ENCODE data around the gene NUDT5. TPM values are rescaled to one million over a fixed set of nuclear protein-coding genes. Genes with fewer than 3 reads are reported as not detected.

NUDT5 gene
- total RNA-seq, 2 donors from 2014 or later, result 41.4 to 89.0 TPM

- no peaks in the 10 kb centered on the region for H3K27me3 ChIP-seq
- no peaks in the 10 kb centered on the region for H3K4me1 ChIP-seq
- intact Hi-C loops (cut with DNase I), result no loop called here
- no peak overlapping the region for H3K9ac ChIP-seq (ENCODE audit: low read depth in 2 of 2, low read length in 2 of 2)
- no peak for TF ChIP-seq CTCF (IDR thresholded peaks at IDR 0.05)
- H3K9me3 ChIP-seq, result no peaks in the 10 kb centered on the region
- no peak overlapping the region for H3K27ac ChIP-seq
- H3K4me3 ChIP-seq, result no peak overlapping the region
- no peak for DNase-seq
- H3K36me3 ChIP-seq, result peaks cover 5% of the 10 kb centered on the region
Measured at GRCh38 chr10:12135631-12136030, 60.1 kb downstream of the NUDT5 start.

- Histone ChIP-seq H3K36me3 (no peaks in the 10 kb centered on the region), H3K27ac (no peak overlapping the region), H3K4me1 (no peaks in the 10 kb centered on the region), H3K27me3 (no peaks in the 10 kb centered on the region), H3K9ac (ENCODE audit: low read depth in 2 of 2, low read length in 2 of 2) (peak overlapping the region in 1 of 2 donors; percentile 76), H3K4me3 (peak overlapping the region; percentile 98), H3K9me3 (no peaks in the 10 kb centered on the region)
- intact Hi-C loops (cut with DNase I), result no loop called here
- peak; percentile 29 for TF ChIP-seq CTCF (IDR thresholded peaks at IDR 0.05)
- peak; percentile 36 for DNase-seq
Measured at GRCh38 chr10:12130237-12130872, 65.3 kb downstream of the NUDT5 start.

GRCh38 chr10:12129222-12130111 is 66.2 kb downstream of the NUDT5 start, which contains the start of gene SEC61A2:
TSS of gene SEC61A2 (plus strand) at chr10:12129677. CDS start at chr10:12129788, 111 bp downstream.
- intact Hi-C loops (cut with DNase I), result no loop called here
- H3K9ac ChIP-seq (ENCODE audit: low read depth in 2 of 2, low read length in 2 of 2), result peak within 1 kb of the TSS; percentile 76 to 97
- H3K9me3 ChIP-seq, result no peaks in the 10 kb centered on the region
- H3K36me3 ChIP-seq, result no peaks in the 10 kb centered on the region
- TF ChIP-seq CTCF (IDR thresholded peaks at IDR 0.05), result no peak
- peak within 1 kb of the TSS; percentile 98 for H3K4me3 ChIP-seq
- H3K4me1 ChIP-seq, result no peaks in the 10 kb centered on the region
- peak within 1 kb of the TSS; percentile 95 for H3K27ac ChIP-seq
- DNase-seq, result peak; percentile 97
- no peaks in the 10 kb centered on the region for H3K27me3 ChIP-seq

GRCh38 chr10:12121673-12122072 is 74.0 kb downstream of the NUDT5 start:
- Histone ChIP-seq H3K9me3 (no peaks in the 10 kb centered on the region), H3K9ac (ENCODE audit: low read depth in 2 of 2, low read length in 2 of 2) (no peak overlapping the region), H3K4me3 (no peak overlapping the region), H3K36me3 (no peaks in the 10 kb centered on the region), H3K27me3 (no peaks in the 10 kb centered on the region), H3K27ac (no peak overlapping the region), H3K4me1 (no peaks in the 10 kb centered on the region)
- DNase-seq, result no peak
- intact Hi-C loops (cut with DNase I), result no loop called here
- TF ChIP-seq CTCF (IDR thresholded peaks at IDR 0.05), result no peak

Small RNA genes lying within 50 kb of the gene (microRNA-seq; reads per million reads assigned to microRNA genes)
- gene MIR548AK, result not detected

Other genes starting within 250 kb of the NUDT5 start
- gene UPF2, start 153.1 kb downstream of the NUDT5 start, total RNA-seq, result 10 to 100 TPM; 21.9 to 25.6 TPM
- gene DHTKD1, start 126.9 kb downstream of the NUDT5 start, total RNA-seq, result 10 to 100 TPM; 18.5 to 40.6 TPM
- gene SEC61A2, start 66.2 kb downstream of the NUDT5 start, total RNA-seq, result 1 to 10 TPM; 4.6 TPM
- gene CDC123, start 297 bp upstream of the NUDT5 start, total RNA-seq, result 10 to 100 TPM; 47.9 to 84.5 TPM
- 10 to 100 TPM; 21.3 to 29.7 TPM for gene CAMK1D, start 153.7 kb upstream of the NUDT5 start, total RNA-seq

Data from colonic mucosa (tissue), 4 donors.